H1 (cell line): ENCODE data around the gene PTCSC3. TPM values are rescaled to one million over a fixed set of nuclear protein-coding genes. Genes with fewer than 3 reads are reported as not detected.

ENCODE experiments used
- CTCF ChIA-PET: fragments of 300-600 bp; sonication (Branson Sonifier 250); formaldehyde crosslinking; loops from one replicate; lab custom pipeline; 2021; ENCODE audit not compliant: partially characterized antibody; lab: Charles Lee
- POLR2A ChIA-PET: fragments of 300-600 bp; sonication (Branson Sonifier 250); formaldehyde crosslinking; loops from one replicate; lab custom pipeline; 2021; ENCODE audit warnings: inconsistent platforms; ENCODE audit not compliant: partially characterized antibody; lab: Charles Lee
- DNase-seq, 2 experiments: peaks; one replicate each; pipeline versions ENCODE4 v3.0.0 to v3.0.0-alpha.2; 2010 to 2022; ENCODE audit warnings: low spot score in 2 of 2, low read depth in 1 of 2, mixed read lengths in 1 of 2
- FAIRE-seq: peaks from 2 replicates; lab custom pipeline; 2011; peaks lifted over from hg19 to GRCh38; lab: Jason Lieb, UNC
- H2AFZ ChIP-seq: 2 replicates; pipeline ENCODE4 v1.8.1; 2012; ENCODE audit warnings: low read length, inconsistent platforms
- H2AK5ac ChIP-seq: 2 replicates; pipeline ENCODE4 v1.6.1; 2013; ENCODE audit warnings: low read depth, low read length
- H2BK120ac ChIP-seq: replicated peaks from 2 replicates; pipeline ENCODE3; 2013; ENCODE audit warnings: low read depth, low read length, inconsistent platforms
- H2BK12ac ChIP-seq: 2 replicates; pipeline ENCODE4 v1.6.1; 2013; ENCODE audit warnings: low read depth, low read length
- H2BK15ac ChIP-seq: 2 replicates; pipeline ENCODE4 v1.6.1; 2013; ENCODE audit warnings: low read length
- H2BK20ac ChIP-seq: 2 replicates; pipeline ENCODE4 v1.6.1; 2013; ENCODE audit warnings: low read length
- H2BK5ac ChIP-seq: 2 replicates; pipeline ENCODE4 v1.6.1; 2013; ENCODE audit warnings: low read depth, low read length
- H3K14ac ChIP-seq: 2 replicates; pipeline ENCODE4 v1.6.1; 2013; ENCODE audit warnings: inconsistent platforms; ENCODE audit not compliant: insufficient read length
- H3K18ac ChIP-seq: 2 replicates; pipeline ENCODE4 v1.6.1; 2013; ENCODE audit warnings: low read length; ENCODE audit errors: extremely low read depth
- H3K23ac ChIP-seq: 2 replicates; pipeline ENCODE4 v1.6.1; 2013; ENCODE audit warnings: inconsistent platforms; ENCODE audit not compliant: insufficient read length
- H3K23me2 ChIP-seq: 2 replicates; pipeline ENCODE4 v1.6.1; 2013; ENCODE audit warnings: low read depth, low read length
- H3K27ac ChIP-seq: 2 replicates; pipeline ENCODE4 v1.6.1; 2011; ENCODE audit warnings: low read depth, low read length, inconsistent platforms
- H3K27me3 ChIP-seq, 4 experiments: replicated peaks in 1 of 4; 1 replicate in 1 of 4; 2 replicates in 3 of 4; pipeline versions ENCODE4 v1.6.1 to v1.8.1; 2011 to 2013; ENCODE audit warnings: low read length in 3 of 4, mild to moderate bottlenecking in 3 of 4, inconsistent platforms in 2 of 4, mixed read lengths in 2 of 4, moderate library complexity in 1 of 4; ENCODE audit not compliant: control insufficient read depth in 3 of 4, insufficient read depth in 3 of 4; ENCODE audit errors: extremely low read depth in 1 of 4
- H3K36me3 ChIP-seq, 4 experiments: 2 replicates each; pipeline versions ENCODE4 v1.6.1 to v1.8.1; 2011 to 2013; ENCODE audit warnings: mild to moderate bottlenecking in 4 of 4, low read length in 3 of 4, moderate library complexity in 2 of 4, control low read depth in 1 of 4, inconsistent platforms in 1 of 4; ENCODE audit not compliant: insufficient read depth in 4 of 4, control insufficient read depth in 2 of 4
- H3K4ac ChIP-seq: replicated peaks from 2 replicates; pipeline ENCODE3; 2013; ENCODE audit warnings: low read length, low read depth, mixed read lengths, inconsistent platforms; ENCODE audit not compliant: insufficient read length
- H3K4me1 ChIP-seq, 4 experiments: replicated peaks in 1 of 4; 1 replicate in 1 of 4; 2 replicates in 3 of 4; pipeline versions ENCODE4 v1.6.1 to v1.8.1; 2011 to 2013; ENCODE audit warnings: low read length in 3 of 4, inconsistent platforms in 2 of 4, mixed read lengths in 1 of 4; ENCODE audit not compliant: insufficient read depth in 4 of 4, control insufficient read depth in 3 of 4
- H3K4me2 ChIP-seq, 2 experiments: 2 replicates each; pipeline versions ENCODE4 v1.6.1 to v1.8.1; 2011 to 2013; ENCODE audit warnings: low read depth in 2 of 2, low read length in 2 of 2, control low read depth in 1 of 2, inconsistent platforms in 1 of 2, mild to moderate bottlenecking in 1 of 2; ENCODE audit not compliant: insufficient read depth in 1 of 2
- H3K4me3 ChIP-seq, 4 experiments: fragments of 200-600, 300-600 bp in 1 of 4; sonication (generic), shearing (Covaris generic), sonication (Bioruptor Twin) in 1 of 4; 2 replicates each; pipeline versions ENCODE4 v1.5.1 to v1.8.1; 2011 to 2016; ENCODE audit warnings: low read length in 4 of 4, low read depth in 3 of 4, control low read depth in 2 of 4, inconsistent platforms in 2 of 4, mild to moderate bottlenecking in 2 of 4, mixed read lengths in 1 of 4, moderate library complexity in 1 of 4; ENCODE audit not compliant: insufficient read depth in 2 of 4; ENCODE audit errors: extremely low read depth in 1 of 4
- H3K56ac ChIP-seq: replicated peaks from 2 replicates; pipeline ENCODE3; 2013; ENCODE audit warnings: low read depth, mild to moderate bottlenecking, mixed read lengths, low read length, inconsistent platforms; ENCODE audit not compliant: insufficient read length
- H3K79me1 ChIP-seq: 2 replicates; pipeline ENCODE4 v1.6.1; 2013; ENCODE audit warnings: low read depth, low read length, control low read depth
- H3K79me2 ChIP-seq, 2 experiments: 2 replicates each; pipeline versions ENCODE4 v1.6.1 to v1.8.1; 2012 to 2013; ENCODE audit warnings: low read length in 2 of 2, mild to moderate bottlenecking in 2 of 2, inconsistent platforms in 1 of 2; ENCODE audit not compliant: insufficient read depth in 2 of 2, control insufficient read depth in 1 of 2
- H3K9ac ChIP-seq, 4 experiments: replicated peaks in 1 of 4; 1 replicate in 1 of 4; 2 replicates in 3 of 4; pipeline versions ENCODE4 v1.6.1 to v1.8.1; 2011 to 2013; ENCODE audit warnings: low read depth in 3 of 4, low read length in 3 of 4, control low read depth in 2 of 4, mild to moderate bottlenecking in 2 of 4, moderate library complexity in 2 of 4, inconsistent platforms in 1 of 4; ENCODE audit errors: extremely low read depth in 1 of 4
- H3K9me3 ChIP-seq, 2 experiments: 2 replicates each; pipeline versions ENCODE4 v1.6.1 to v1.8.1; 2012 to 2013; ENCODE audit warnings: mild to moderate bottlenecking in 2 of 2, moderate library complexity in 2 of 2, control low read depth in 1 of 2, inconsistent platforms in 1 of 2, low read depth in 1 of 2, low read length in 1 of 2, mixed read lengths in 1 of 2; ENCODE audit not compliant: insufficient read depth in 2 of 2
- H4K20me1 ChIP-seq, 2 experiments: replicated peaks in 1 of 2; 2 replicates each; pipeline versions ENCODE3 to v1.8.1; 2011 to 2013; ENCODE audit warnings: inconsistent platforms in 2 of 2, low read length in 2 of 2, mild to moderate bottlenecking in 1 of 2; ENCODE audit not compliant: insufficient read depth in 2 of 2, control insufficient read depth in 1 of 2
- H4K5ac ChIP-seq: 2 replicates; pipeline ENCODE4 v1.6.1; 2013; ENCODE audit warnings: low read length, low read depth, mixed read lengths, inconsistent platforms; ENCODE audit not compliant: insufficient read length
- H4K8ac ChIP-seq: 2 replicates; pipeline ENCODE4 v1.8.0; 2013; ENCODE audit warnings: mild to moderate bottlenecking, moderate library complexity, low read length, inconsistent platforms; ENCODE audit not compliant: insufficient read depth; ENCODE audit errors: extremely low read depth
- H4K91ac ChIP-seq: replicated peaks from 2 replicates; pipeline ENCODE3; 2013; ENCODE audit warnings: low read length, mixed read lengths, inconsistent platforms; ENCODE audit not compliant: insufficient read length
- BRCA1 ChIP-seq: IDR thresholded peaks from 2 replicates; pipeline ENCODE4 v1.6.1; 2012; ENCODE audit warnings: low read depth, low read length, improper control_type of control experiment
- CTCF ChIP-seq, 3 experiments: IDR thresholded peaks; 1 replicate in 2 of 3; 2 replicates in 1 of 3; pipeline versions ENCODE4 v1.5.1 to v1.6.1; 2011; ENCODE audit warnings: low read length in 3 of 3, mild to moderate bottlenecking in 3 of 3, inconsistent platforms in 2 of 3, low read depth in 1 of 3, moderate library complexity in 1 of 3; ENCODE audit not compliant: insufficient read depth in 1 of 3; ENCODE audit errors: control extremely low read depth in 1 of 3
- RAD21 ChIP-seq, 2 experiments: IDR thresholded peaks in 1 of 2; conservative IDR thresholded peaks in 1 of 2; 2 replicates each; pipeline ENCODE4 v1.6.1; 2011; ENCODE audit warnings: low read depth in 2 of 2, low read length in 2 of 2, improper control_type of control experiment in 1 of 2, inconsistent platforms in 1 of 2, mild to moderate bottlenecking in 1 of 2, moderate library complexity in 1 of 2
- WGBS, 2 experiments: shearing (Covaris generic) in 1 of 2; methylation state at CpG; one replicate each; pipeline versions ENCODE4 v1.1.6 to v1.1.7; 2013 to 2015; ENCODE audit warnings: low lambda C conversion rate in 2 of 2, mixed read lengths in 2 of 2, inconsistent platforms in 1 of 2, low coverage in 1 of 2, missing lambda C conversion rate in 1 of 2; ENCODE audit not compliant: insufficient replicate concordance in 2 of 2, insufficient coverage in 1 of 2, insufficient read length in 1 of 2; ENCODE audit errors: extremely low coverage in 1 of 2, missing lambda C conversion rate in 1 of 2; 5-methylcytosine and 5-hydroxymethylcytosine counted together
- polyA plus RNA-seq, 7 experiments: library from polyadenylated mRNA; depleted of rRNA in 3 of 7; stranded (reverse) in 5 of 7; unstranded in 2 of 7; fragments of >200 nt in 5 of 7; fragments of 200-250 nt in 2 of 7; gene quantifications; 1 replicate in 5 of 7; 2 replicates in 1 of 7; 4 replicates in 1 of 7; pipeline versions ENCODE4 v1.2.1 to v1.2.3, GENCODE V29; 2011 to 2013; ENCODE audit warnings: missing spikeins in 2 of 7, mixed read lengths in 2 of 7
- total RNA-seq: library from RNA; stranded (reverse); fragmentation: NEBNext Ultra II Directional; extraction: Animal tissue kit (Norgen Biotek cat#: 25700); gene quantifications from 2 replicates; pipeline ENCODE4 v1.2.1, GENCODE V29; 2021

The PTCSC3 gene
- total and polyA plus RNA-seq, 2 of the 8 experiments (the other 6 are each of a cell fraction or from before 2014, with no cell fraction given), result not detected

DNA sequence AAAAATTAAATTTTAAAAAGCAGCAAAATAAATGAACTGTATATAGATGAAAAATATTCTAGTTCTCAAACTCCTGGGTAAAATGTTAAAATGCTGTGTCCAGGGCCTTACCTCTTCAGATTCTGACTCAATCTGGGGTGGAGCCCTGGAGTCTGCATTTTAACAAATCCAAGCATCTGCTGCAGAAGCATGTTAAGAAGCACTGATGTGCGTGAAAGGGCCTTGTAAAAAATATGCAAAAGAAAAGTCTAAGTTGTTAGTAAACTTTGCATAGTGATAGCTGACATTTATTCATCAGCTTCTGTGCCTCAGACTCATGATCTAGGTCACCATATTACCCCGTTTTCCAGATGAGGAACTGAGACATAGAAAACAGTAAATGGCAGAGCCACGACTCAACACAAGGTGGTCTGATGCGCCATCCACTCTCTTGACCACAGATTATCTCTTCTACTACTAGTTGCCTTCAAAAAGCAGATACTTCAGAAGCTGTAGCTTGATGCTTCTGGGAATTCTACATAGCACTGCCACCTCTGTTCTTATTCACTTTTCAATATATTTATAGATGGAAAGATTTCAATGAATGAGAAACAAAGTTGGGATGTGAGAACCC is 28.0 kb upstream of the PTCSC3 start:
- CTCF ChIA-PET, result interaction anchor here (0.8 to 3.4 kb wide), 3 partner anchors 133 to 246 kb away, joined by 3 to 19 read pairs (median 4); no protein-coding TSS in a partner anchor
- no peak overlapping the region for H3K14ac ChIP-seq
- no peak overlapping the region for H3K9ac ChIP-seq
- H3K4me1 ChIP-seq, result no peaks in the 10 kb centered on the region
- H3K27me3 ChIP-seq, result no peaks in the 10 kb centered on the region
- no peaks in the 10 kb centered on the region for H3K9me3 ChIP-seq
- no peak overlapping the region for H2AK5ac ChIP-seq
- H3K27ac ChIP-seq, result no peak overlapping the region
- 89% methylated on average over 4 of the region's 4 CpGs; no CpG with 5 or more reads in 1 of the 2 experiments for WGBS, 2 experiments
- no peak overlapping the region for H4K91ac ChIP-seq
- H3K79me1 ChIP-seq, result no peaks in the 10 kb centered on the region
- H2BK20ac ChIP-seq, result no peak overlapping the region
- H3K56ac ChIP-seq, result no peak overlapping the region
- no peak overlapping the region for H3K4me3 ChIP-seq
- H3K4ac ChIP-seq, result no peak overlapping the region
- no peaks in the 10 kb centered on the region for H3K79me2 ChIP-seq
- H4K8ac ChIP-seq, result no peak overlapping the region
- no peak overlapping the region for H3K18ac ChIP-seq
- H2BK12ac ChIP-seq, result no peak overlapping the region
- H3K4me2 ChIP-seq, result no peak overlapping the region
- no peak overlapping the region for H4K5ac ChIP-seq
- FAIRE-seq (no peak), DNase-seq (no peak)
- POLR2A ChIA-PET, result no interaction called here
- no peak overlapping the region for H3K23ac ChIP-seq
- no peak overlapping the region for H2BK120ac ChIP-seq
- no peak overlapping the region for H2AFZ ChIP-seq
- no peak overlapping the region for H2BK15ac ChIP-seq
- H4K20me1 ChIP-seq, result no peaks in the 10 kb centered on the region
- TF ChIP-seq RAD21 (IDR thresholded peaks at IDR 0.05 in 1 of 2, conservative IDR thresholded peaks at IDR 0.05 in 1 of 2; ENCODE audit: low read depth in 2 of 2, low read length in 2 of 2) (peak; percentile 41 to 51), BRCA1 (no peak), CTCF (IDR thresholded peaks at IDR 0.05; ENCODE audit: control extremely low read depth in 1 of 3, insufficient read depth in 1 of 3, low read depth in 1 of 3, low read length in 3 of 3) (peak in 2 of 3 experiments; percentile 8 to 28; a peak in 2 of 4 replicates)
- no peak overlapping the region for H2BK5ac ChIP-seq
- H3K36me3 ChIP-seq, result no peaks in the 10 kb centered on the region
- H3K23me2 ChIP-seq, result no peaks in the 10 kb centered on the region
